Activated naive CD4-positive, alpha-beta T cell treated with anti-CD3 and anti-CD28 coated beads, Interleukin-2, amount 50 U/mL, for 72 hours (primary cell): ENCODE measurements around the gene FBXO42. TPM values are rescaled to one million over a fixed set of nuclear protein-coding genes. Genes with fewer than 3 reads are reported as not detected.
A peak's percentile ranks its signal among the peaks of the same experiment; 100 is the strongest.
"Not testable (repeated sequence)": the region's sequence is repeated elsewhere in the genome, so short reads cannot be mapped to it uniquely, and the experiment has no call there.

ENCODE experiments used
- ATAC-seq, 2 donors: fragments of 150-1000 bp; cut with Tn5 transposase; 2 replicates each; pipeline ENCODE4 v1.10.0; 2021; ENCODE audit warnings: mild to moderate bottlenecking in 2 of 2, moderate library complexity in 2 of 2
- DNase-seq, 2 donors: peaks; one replicate each; pipeline ENCODE4 v3.0.0; 2021 to 2022; ENCODE audit warnings: low spot score in 2 of 2
- H3K27ac Mint-ChIP-seq, 2 donors: one replicate each; pipeline ENCODE4 v1.8.0; 2022; ENCODE audit warnings: mild to moderate bottlenecking in 2 of 2, mixed read lengths in 2 of 2
- H3K36me3 Mint-ChIP-seq, 2 donors: one replicate each; pipeline ENCODE4 v1.8.0; 2022; ENCODE audit warnings: mixed read lengths in 2 of 2
- H3K9me3 Mint-ChIP-seq, 2 donors: one replicate each; pipeline ENCODE4 v1.8.0; 2022; ENCODE audit warnings: mixed read lengths in 2 of 2
- total RNA-seq, 2 donors: library from RNA; stranded (reverse); gene quantifications; one replicate each; pipeline ENCODE4 v1.2.3, GENCODE V29; 2022

FBXO42 gene
- total RNA-seq, 2 donors from 2014 or later, result 12.6 to 23.4 TPM

DNA sequence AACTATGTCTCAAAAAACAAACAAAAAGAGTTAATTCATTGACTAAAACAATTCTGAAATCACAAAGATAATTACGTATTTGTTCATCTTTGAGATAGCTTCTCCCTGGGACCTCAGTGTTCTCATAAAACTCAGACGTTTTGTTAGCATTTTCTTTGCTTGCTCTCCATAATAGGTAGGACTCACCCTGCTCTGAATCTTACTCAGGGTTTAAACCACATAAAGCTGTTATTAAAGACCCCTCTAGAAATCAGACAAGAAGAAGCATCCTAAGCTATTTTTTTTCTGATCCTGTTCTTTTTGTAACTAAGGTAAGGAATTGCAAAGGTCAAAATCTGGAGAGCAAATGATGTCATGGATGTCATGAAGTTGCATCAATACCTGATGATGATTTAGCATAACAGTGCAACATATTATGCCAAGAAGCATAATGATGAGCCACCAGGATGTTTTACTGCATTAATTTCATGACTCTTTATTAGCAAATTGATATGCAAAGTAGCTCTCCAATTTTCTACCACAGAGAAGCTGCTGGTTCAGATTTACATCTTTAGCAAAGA is 2.4 kb downstream of the FBXO42 start:
- peaks cover 10 to 19% of the 10 kb centered on the region in 2 donors for H3K36me3 Mint-ChIP-seq
- no peak for DNase-seq
- H3K9me3 Mint-ChIP-seq, result no peaks in the 10 kb centered on the region
- no peak for ATAC-seq
- no peak overlapping the region for H3K27ac Mint-ChIP-seq

DNA sequence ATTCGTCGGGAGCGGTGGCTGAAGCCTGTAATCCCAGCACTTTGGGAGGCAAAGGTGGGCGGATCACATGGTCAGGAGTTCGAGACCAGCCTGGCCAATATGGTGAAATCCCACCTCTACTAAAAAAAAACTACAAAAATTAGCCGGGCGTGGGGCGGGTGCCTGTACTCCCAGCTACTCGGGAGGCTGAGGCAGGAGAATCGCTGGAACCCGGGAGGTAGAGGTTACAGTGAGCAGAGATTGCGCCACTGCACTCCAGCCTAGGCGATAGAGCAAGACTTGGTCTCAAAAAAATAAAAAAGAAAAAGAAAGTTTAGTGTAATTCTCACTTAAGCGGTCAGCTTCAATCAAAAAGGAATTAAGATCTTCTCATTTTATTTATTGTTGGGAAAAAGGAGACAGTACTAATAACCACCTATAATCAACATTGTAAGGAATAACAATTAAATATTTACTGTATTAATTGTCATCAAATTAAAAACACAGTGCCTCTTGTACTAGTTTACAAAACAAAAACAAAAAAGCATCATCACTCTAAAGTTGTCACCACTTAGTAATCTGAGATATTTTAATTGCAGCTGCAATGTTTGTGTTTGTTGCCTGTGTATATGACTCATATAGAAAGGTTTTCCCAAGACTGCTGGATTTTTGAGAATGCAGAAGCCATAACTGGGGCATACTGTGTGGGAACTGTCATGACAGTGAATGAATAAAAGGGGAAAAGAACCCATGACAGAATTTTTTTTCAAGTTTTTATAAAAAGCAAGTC is 3.7 kb downstream of the FBXO42 start:
- no peak for DNase-seq
- peaks cover 10 to 19% of the 10 kb centered on the region in 2 donors for H3K36me3 Mint-ChIP-seq
- no peak overlapping the region for H3K27ac Mint-ChIP-seq
- no peaks in the 10 kb centered on the region for H3K9me3 Mint-ChIP-seq
- ATAC-seq, result no peak

DNA sequence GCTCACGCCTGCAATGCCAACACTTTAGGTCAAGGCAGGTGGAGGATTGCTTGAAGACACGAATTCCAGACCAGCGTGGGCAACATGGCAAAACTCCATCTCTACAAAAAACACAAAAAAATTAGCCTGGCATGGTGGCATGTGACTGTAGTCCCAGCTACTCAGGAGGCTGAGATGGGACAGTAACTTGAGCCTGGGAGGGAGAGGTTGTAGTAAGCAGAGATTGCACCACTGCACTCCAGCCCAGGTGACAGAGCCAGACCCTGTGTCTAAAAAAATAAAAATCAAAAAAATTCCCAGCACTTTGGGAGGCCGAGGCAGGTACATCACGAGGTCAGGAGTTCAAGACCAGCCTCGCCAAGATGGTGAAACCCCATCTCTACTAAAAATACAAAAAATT is 9.0 kb downstream of the FBXO42 start:
- H3K27ac Mint-ChIP-seq, ATAC-seq, H3K9me3 Mint-ChIP-seq, DNase-seq, H3K36me3 Mint-ChIP-seq: not testable (repeated sequence)

DNA sequence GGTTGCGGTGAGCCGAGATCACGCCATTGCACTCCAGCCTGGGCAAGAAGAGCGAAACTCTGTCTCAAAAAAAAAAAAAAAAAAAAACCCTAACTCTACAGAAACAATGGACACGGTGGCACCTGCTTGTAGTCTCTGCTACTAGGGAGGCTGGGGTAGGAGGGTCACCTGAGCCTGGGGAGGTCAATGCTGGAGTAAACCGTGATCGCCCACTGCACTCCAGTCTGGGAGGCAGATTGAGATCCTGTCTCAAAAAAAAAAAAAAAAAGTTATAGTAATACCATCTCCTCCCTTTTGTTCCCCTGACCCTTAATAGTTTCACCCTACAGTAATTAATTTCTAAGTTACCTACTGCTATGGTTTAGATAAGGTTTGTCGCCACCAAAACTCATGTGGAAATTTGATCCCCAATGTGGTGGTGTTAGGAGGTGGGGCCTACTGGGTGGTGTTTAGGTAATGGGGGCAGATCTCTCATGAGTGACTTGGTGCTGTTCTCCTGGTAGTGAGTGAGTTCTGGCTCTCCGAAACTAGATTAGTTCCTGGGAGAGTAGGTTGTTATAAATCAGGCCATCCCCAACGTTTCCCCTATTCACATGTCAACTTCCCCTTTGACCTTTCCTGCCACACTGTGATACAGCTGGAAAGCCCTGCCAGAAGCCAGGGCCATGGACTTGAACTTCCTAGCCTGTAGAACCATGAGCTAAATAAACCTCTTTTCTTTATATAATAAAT is 9.8 kb downstream of the FBXO42 start:
- H3K9me3 Mint-ChIP-seq, result no peaks in the 10 kb centered on the region

DNA sequence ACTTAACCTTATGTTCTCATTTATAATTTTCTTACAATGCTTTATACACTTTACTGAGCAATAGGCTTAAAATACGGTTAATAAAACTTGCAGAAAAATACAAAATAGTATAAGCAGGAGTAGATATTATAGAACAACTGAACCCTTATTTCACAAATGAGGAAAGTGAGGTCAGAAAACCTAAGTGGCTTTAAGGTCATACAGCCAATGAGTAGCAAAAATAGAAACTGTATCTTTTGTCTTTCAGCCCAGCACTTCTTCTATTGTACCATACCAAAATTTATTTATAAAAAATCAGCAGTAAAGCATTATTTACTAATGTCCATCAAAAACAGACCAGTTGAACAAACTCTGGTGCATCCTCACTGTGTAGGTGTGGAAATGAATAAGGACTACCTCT is 11.6 kb downstream of the FBXO42 start:
- ATAC-seq (no peak), DNase-seq (no peak)
- no peaks in the 10 kb centered on the region for H3K9me3 Mint-ChIP-seq
- no peak overlapping the region for H3K27ac Mint-ChIP-seq
- H3K36me3 Mint-ChIP-seq, result no peaks in the 10 kb centered on the region

More for the DNA sequence above, 9.8 kb downstream of the FBXO42 start:
- Mint-ChIP-seq H3K36me3 (no peaks in the 10 kb centered on the region), H3K27ac (no peak overlapping the region)
- DNase-seq, result no peak
- ATAC-seq, result no peak

DNA sequence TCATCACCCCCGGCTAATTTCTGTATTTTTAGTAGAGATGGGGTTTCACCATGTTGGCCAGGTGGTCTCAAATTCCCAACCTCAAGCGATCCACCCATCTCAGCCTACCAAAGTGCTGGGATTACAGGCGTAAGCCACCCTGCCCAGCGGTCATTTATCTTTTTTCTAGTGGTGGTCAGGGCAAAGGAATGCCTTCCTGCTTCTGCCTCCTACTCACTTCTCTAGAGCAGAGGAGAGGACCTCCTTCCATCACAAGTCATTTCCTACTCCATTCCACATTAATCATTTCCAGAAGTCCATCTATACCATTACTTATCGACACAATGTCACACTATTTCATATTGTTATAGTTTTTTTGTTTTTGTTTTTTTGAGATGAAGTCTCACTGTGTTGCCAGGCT is 13.3 kb downstream of the FBXO42 start:
- no peak for ATAC-seq
- Mint-ChIP-seq H3K27ac (no peak overlapping the region), H3K9me3 (no peaks in the 10 kb centered on the region), H3K36me3 (no peaks in the 10 kb centered on the region)
- DNase-seq, result no peak

DNA sequence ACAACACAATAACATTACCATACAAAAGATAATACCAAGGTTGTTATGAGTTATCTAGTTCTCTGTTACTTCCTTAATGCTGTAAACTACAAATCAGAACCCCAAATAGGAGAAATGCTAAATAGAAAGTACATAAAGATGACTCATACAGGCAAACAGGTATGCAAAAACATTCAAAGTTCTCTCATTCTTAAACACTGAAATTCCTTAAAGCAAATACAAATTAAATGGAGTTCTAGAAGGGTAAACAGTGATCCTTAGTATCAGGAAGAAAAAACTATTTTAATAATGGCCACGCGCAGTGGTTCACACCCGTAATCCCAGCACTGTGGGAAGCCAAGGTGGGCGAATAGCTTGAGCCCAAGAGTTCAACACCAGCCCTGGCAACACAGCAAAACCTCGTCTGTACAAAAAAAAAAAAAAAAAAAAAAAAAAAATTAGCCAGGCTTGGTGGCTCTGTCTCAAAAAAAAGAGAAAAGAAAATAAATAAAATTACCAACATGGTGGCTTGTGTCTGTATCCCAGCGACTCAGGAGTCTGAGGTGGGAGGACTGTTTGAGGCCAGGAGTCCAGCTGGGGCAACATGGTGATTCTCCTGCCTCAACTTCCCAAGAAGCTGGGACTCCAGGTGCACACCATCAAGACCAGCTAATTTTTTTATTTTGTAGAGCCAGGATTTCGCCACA is 17.5 kb downstream of the FBXO42 start:
- H3K36me3 Mint-ChIP-seq, result no peaks in the 10 kb centered on the region
- H3K9me3 Mint-ChIP-seq, result no peaks in the 10 kb centered on the region
- no peak for ATAC-seq
- H3K27ac Mint-ChIP-seq, result no peak overlapping the region
- DNase-seq, result no peak

DNA sequence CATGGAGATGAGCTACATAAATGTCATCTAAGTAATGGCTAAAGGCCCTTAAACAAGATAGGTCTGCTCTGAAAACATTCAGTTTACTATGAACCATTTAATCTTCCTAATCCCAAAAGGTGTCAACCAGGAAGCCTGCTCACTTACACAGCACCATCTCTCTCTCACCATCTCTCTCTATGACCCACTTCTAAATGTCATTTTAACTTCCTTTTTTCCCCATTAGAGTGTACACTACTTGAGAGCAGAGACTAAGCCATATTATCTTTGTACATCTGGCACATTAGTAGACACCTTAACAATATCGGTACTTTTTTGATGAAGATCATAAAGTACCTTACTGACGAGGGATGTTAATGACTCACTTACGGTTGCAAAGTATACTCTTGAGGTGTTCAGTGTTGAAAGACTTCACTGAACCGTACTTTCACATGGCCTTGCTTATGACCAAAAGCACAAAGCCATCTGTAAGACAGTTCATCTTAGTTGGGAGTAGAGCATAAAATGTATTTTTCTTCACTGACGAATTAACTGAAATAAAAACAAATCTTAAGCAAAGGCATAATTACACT is 25.4 kb downstream of the FBXO42 start:
- peaks cover 5 to 6% of the 10 kb centered on the region in 2 donors for H3K36me3 Mint-ChIP-seq
- ATAC-seq (peak in 1 of 2 donors; percentile 18), DNase-seq (no peak)
- H3K27ac Mint-ChIP-seq, result peak overlapping the region in 1 of 2 donors; percentile 14
- H3K9me3 Mint-ChIP-seq, result no peaks in the 10 kb centered on the region

DNA sequence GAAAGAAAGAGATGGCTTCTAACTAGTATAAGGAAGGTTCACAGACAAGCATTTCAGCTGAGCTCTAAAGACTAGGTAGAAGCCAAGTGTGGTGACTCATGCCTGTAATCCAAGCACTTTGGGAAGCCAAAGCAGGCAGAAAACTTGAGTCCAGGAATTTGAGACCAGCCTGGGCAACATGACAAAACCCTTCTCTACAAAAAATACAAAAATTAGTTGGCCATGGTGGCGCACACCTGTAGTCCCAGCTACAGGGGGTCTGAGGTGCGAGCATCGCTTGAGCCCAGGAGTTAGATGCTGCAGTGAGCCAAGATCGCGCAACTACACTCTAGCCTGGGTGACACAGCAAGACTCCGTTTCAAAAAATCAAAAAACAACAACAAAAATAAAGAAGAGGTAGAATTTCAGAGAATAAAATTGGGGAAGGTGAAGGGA is 27.8 kb downstream of the FBXO42 start:
- Mint-ChIP-seq H3K9me3 (no peaks in the 10 kb centered on the region), H3K27ac (peak overlapping the region in 1 of 2 donors; percentile 43), H3K36me3 (peaks cover 5 to 6% of the 10 kb centered on the region in 2 donors)
- DNase-seq (no peak), ATAC-seq (no peak)

DNA sequence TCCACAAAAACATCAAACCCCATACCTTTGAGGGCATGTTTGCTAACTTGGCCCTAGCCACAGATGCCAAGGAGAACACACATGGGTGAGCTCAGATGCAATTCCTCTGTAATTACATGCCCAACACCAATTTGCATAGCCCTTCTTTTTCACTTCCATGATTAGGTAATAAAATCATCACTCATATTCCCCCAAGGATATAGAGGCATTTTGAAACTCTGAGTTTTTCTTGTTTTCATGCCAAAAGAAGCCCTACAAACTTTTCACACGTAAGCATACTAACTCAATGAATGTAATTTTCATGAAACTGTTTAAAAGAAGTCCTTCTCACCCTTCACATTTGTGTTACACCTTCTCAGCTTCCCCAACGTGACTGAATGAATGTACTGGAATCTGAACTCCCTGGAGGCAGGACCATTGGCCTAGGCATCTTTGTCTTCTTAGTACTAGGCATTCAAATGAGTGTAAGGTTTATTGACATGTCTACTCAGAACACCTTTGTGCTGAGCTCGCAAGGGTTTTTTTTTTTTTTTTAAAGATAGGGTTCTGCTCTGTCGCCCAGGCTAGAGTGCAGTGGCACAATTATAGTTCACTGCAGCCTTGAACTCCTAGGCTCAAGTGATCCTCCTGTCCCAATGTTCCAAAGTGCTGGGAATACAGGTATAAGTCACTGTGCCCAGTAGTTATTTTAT is 31.0 kb downstream of the FBXO42 start:
- no peaks in the 10 kb centered on the region for H3K36me3 Mint-ChIP-seq
- H3K27ac Mint-ChIP-seq, result no peak overlapping the region
- no peaks in the 10 kb centered on the region for H3K9me3 Mint-ChIP-seq
- no peak for ATAC-seq
- DNase-seq, result no peak

DNA sequence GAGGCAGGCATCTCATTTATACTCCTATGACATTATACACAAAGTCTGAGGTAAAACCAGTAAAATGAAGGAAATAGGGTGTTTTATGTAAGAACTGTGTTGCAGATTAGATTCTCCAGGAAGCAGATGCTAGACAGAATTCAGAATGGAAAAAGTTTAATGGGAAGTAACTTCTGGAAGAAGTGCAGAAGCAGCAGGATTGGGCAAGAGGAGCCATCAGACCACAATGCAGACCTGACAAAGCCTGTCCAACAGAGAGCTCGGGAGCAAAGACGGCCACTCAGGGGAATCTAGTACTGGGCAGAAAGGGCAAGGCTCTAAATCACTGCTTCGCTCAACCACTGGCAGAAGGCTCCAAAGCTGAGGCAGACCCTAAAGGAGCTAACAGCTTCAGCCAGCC is 33.7 kb downstream of the FBXO42 start:
- DNase-seq, result no peak
- Mint-ChIP-seq H3K27ac (no peak overlapping the region), H3K9me3 (no peaks in the 10 kb centered on the region), H3K36me3 (no peaks in the 10 kb centered on the region)
- ATAC-seq, result no peak

DNA sequence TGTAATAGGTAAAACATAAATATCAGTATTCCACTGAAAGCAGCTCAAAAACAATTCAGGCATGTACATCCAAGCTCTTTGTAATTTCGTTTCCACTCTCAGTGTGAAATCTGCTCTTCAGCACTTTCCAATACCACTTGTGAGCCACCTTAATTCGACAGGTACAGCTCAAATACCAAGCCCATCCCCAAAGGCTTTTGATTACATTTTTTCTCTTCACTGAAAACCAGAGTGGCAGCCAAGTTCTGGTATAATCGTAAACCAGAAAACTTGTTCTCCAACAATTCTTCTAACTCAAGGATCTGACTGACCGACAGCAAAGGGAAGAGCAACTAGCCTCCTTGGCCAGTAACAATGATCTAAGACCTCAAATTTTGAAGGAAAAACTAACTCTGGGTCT is 36.8 kb downstream of the FBXO42 start:
- Mint-ChIP-seq H3K27ac (peak overlapping the region in 1 of 2 donors; percentile 24), H3K36me3 (no peaks in the 10 kb centered on the region), H3K9me3 (no peaks in the 10 kb centered on the region)
- DNase-seq (no peak), ATAC-seq (no peak)

DNA sequence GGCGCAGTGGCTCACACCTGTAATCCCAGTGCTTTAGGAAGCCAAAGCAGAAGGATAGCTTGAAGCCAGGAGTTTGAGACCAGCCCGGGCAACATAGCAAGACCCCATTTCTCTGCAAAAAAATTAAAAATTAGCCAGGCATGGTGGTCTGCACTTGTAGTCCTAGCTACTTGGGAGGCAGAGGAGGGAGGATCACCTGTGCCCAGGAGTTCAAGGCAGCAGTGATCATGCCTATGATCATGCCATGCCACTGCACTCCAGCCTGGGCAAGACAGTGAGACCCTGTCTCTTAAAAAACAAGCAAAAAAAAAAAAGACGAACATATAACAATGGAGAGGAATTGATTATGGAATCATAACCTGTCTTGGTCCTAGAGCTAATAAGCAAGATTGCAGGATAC is 45.1 kb downstream of the FBXO42 start:
- Mint-ChIP-seq H3K36me3 (peaks cover 0 to 8% of the 10 kb centered on the region in 2 donors), H3K9me3 (no peaks in the 10 kb centered on the region), H3K27ac (no peak overlapping the region)
- ATAC-seq (no peak), DNase-seq (no peak)

DNA sequence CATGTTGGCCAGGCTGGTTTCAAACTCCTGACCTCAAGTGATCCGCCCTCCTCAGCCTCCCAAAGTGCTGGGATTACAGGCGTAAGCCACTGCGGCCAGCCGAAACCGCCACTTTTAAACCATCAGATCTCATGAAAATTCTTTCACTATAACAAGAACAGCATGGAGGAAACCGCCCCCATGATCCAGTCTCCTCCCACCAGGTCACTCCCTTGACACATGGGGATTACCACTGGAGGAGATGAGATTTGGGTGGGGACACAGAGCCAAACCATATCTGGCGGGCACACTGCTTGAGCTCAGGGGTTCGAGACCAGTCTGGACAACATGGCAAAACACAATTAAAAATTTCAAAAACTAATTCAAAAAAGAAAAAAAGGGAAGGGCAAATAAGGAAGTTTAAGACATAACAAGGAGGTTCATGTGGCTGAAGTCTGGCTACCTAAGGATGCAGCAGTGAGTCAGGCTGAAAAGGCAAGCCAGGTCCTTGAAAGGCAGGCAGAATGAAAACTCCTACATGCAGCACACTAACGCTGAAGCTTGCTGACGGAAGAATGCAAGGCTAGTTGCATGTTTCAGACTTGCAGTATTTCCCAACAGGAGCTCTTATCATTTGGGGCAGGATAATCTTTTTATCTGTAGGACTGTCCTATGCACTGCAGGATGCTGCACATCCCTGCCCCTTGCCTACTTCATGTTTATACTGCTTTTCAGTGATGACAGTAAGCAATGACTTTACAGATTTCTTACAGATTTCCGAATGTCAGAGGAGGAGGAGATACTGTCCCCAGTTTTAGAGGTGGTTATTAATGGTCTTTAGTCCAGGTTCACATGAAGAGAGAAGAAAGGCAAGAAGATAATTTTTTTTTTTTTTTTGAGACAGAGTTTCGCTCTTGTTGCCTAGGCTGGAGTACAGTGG is 49.3 kb downstream of the FBXO42 start:
- DNase-seq (no peak), ATAC-seq (no peak)
- Mint-ChIP-seq H3K27ac (no peak overlapping the region), H3K9me3 (no peaks in the 10 kb centered on the region), H3K36me3 (peaks cover 0 to 15% of the 10 kb centered on the region in 2 donors)

DNA sequence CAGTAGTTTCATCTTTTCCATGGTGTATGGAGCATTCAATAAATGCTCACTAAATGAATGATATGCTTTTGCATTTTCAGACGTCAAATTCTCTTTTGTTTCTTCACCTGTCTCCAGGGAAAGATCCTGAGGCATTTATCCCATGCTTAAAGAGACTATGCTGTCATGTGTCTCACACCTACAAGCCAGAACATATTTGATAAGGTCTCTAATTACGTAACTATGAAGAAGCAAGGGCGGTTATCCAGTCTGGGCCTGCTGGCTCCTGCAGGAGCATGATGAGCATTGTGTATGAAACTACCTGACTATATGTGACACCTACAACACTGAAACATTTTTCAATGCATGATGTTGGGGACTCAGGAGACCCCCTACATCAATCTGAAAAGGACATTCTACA is 51.8 kb downstream of the FBXO42 start:
- no peak for ATAC-seq
- DNase-seq, result no peak
- Mint-ChIP-seq H3K36me3 (peaks cover 0 to 10% of the 10 kb centered on the region in 2 donors), H3K9me3 (no peaks in the 10 kb centered on the region), H3K27ac (no peak overlapping the region)
